HL-60 (cell line): ENCODE measurements around the gene LINGO1.

Source experiments
- DNase-seq, 2 experiments: peaks; one replicate each; pipeline ENCODE4 v3.0.0-alpha.2; 2010 to 2020; ENCODE audit warnings: low read depth in 1 of 2, low spot score in 1 of 2
- H3K27ac ChIP-seq: fragments of 250-450 bp; sonication (Bioruptor Pico); replicated peaks from 2 replicates; pipeline ENCODE4 v1.5.1; 2020; ENCODE audit warnings: mild to moderate bottlenecking, moderate library complexity
- H3K27me3 ChIP-seq: fragments of 250-450 bp; sonication (Bioruptor Pico); 2 replicates; pipeline ENCODE4 v1.5.1; 2021; ENCODE audit warnings: mild to moderate bottlenecking, moderate library complexity; ENCODE audit not compliant: insufficient read depth, poor library complexity, severe bottlenecking
- H3K4me3 ChIP-seq: replicated peaks from 2 replicates; pipeline ENCODE4 v1.5.1; 2011; ENCODE audit warnings: mild to moderate bottlenecking, control low read depth, low read length; ENCODE audit not compliant: insufficient read depth
- GABPA ChIP-seq: IDR thresholded peaks from 2 replicates; pipeline ENCODE4 v1.6.1; 2012; ENCODE audit warnings: low read depth
- POLR2AphosphoS5 ChIP-seq: IDR thresholded peaks from 2 replicates; pipeline ENCODE4 v1.6.1; 2012; ENCODE audit warnings: low read depth
- SPI1 ChIP-seq: IDR thresholded peaks from 2 replicates; pipeline ENCODE4 v1.6.1; 2012; ENCODE audit warnings: low read depth, mild to moderate bottlenecking, borderline replicate concordance
- TF ChIP-seq, protein P1 (sequence below): IDR thresholded peaks from one replicate; pipeline ENCODE4 v1.5.1; 2011; ENCODE audit warnings: low read length, control low read depth, inconsistent platforms; ENCODE audit not compliant: insufficient read depth
- TF ChIP-seq, protein P2 (sequence below): IDR thresholded peaks from 2 replicates; pipeline ENCODE4 v1.6.1; 2012; ENCODE audit warnings: low read depth; ENCODE audit not compliant: insufficient replicate concordance

The LINGO1 gene

DNA sequence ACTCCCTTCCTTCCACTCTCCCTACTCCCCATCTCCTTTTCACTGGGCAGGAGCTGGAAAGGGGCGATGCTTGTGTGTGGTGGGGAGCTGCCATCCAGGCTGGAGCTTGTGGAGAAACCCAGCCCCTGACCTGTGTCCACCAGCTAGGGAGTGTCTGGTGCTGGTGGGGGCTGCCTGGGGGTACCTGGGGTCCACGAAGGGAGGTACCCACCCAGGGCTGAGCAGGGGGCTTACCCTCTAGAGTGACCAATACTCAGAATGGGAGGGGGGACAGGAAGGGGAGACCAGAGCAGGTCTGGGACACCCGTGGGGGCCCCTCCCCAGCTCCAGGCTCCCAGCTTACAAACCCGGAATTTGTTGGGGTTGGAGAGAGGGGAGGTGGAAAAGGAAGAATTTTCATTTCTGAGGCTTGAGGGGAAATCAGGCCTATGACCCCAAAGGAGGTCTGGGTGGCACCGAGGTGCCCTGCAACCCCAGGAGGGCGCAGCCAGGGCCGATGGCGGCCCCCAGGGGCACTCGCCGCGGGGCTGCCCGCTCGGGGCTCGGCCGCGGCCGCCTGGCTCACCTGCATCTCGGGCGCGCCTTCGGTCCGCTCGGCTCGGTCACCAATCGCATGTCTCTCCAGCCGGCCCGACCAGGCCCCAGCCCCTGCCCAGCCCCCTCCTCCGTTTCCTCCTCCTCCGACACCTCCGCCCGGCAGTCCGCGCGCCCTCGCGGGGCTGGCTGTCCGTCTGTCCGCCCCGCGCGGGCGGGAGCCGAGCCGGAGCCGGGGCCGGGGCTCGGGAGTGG is 773 bp downstream of the LINGO1 start:
- TF ChIP-seq, protein P1, sequence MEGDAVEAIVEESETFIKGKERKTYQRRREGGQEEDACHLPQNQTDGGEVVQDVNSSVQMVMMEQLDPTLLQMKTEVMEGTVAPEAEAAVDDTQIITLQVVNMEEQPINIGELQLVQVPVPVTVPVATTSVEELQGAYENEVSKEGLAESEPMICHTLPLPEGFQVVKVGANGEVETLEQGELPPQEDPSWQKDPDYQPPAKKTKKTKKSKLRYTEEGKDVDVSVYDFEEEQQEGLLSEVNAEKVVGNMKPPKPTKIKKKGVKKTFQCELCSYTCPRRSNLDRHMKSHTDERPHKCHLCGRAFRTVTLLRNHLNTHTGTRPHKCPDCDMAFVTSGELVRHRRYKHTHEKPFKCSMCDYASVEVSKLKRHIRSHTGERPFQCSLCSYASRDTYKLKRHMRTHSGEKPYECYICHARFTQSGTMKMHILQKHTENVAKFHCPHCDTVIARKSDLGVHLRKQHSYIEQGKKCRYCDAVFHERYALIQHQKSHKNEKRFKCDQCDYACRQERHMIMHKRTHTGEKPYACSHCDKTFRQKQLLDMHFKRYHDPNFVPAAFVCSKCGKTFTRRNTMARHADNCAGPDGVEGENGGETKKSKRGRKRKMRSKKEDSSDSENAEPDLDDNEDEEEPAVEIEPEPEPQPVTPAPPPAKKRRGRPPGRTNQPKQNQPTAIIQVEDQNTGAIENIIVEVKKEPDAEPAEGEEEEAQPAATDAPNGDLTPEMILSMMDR: no peak
- TF ChIP-seq GABPA: no peak
- TF ChIP-seq, protein P2, sequence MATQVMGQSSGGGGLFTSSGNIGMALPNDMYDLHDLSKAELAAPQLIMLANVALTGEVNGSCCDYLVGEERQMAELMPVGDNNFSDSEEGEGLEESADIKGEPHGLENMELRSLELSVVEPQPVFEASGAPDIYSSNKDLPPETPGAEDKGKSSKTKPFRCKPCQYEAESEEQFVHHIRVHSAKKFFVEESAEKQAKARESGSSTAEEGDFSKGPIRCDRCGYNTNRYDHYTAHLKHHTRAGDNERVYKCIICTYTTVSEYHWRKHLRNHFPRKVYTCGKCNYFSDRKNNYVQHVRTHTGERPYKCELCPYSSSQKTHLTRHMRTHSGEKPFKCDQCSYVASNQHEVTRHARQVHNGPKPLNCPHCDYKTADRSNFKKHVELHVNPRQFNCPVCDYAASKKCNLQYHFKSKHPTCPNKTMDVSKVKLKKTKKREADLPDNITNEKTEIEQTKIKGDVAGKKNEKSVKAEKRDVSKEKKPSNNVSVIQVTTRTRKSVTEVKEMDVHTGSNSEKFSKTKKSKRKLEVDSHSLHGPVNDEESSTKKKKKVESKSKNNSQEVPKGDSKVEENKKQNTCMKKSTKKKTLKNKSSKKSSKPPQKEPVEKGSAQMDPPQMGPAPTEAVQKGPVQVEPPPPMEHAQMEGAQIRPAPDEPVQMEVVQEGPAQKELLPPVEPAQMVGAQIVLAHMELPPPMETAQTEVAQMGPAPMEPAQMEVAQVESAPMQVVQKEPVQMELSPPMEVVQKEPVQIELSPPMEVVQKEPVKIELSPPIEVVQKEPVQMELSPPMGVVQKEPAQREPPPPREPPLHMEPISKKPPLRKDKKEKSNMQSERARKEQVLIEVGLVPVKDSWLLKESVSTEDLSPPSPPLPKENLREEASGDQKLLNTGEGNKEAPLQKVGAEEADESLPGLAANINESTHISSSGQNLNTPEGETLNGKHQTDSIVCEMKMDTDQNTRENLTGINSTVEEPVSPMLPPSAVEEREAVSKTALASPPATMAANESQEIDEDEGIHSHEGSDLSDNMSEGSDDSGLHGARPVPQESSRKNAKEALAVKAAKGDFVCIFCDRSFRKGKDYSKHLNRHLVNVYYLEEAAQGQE: no peak
- TF ChIP-seq POLR2AphosphoS5: no peak
- TF ChIP-seq SPI1: no peak
- H3K4me3 ChIP-seq: no peak overlapping the region
- peaks cover 37% of the 10 kb centered on the region for H3K27me3 ChIP-seq
- H3K27ac ChIP-seq: no peak overlapping the region
- no peak for DNase-seq

DNA sequence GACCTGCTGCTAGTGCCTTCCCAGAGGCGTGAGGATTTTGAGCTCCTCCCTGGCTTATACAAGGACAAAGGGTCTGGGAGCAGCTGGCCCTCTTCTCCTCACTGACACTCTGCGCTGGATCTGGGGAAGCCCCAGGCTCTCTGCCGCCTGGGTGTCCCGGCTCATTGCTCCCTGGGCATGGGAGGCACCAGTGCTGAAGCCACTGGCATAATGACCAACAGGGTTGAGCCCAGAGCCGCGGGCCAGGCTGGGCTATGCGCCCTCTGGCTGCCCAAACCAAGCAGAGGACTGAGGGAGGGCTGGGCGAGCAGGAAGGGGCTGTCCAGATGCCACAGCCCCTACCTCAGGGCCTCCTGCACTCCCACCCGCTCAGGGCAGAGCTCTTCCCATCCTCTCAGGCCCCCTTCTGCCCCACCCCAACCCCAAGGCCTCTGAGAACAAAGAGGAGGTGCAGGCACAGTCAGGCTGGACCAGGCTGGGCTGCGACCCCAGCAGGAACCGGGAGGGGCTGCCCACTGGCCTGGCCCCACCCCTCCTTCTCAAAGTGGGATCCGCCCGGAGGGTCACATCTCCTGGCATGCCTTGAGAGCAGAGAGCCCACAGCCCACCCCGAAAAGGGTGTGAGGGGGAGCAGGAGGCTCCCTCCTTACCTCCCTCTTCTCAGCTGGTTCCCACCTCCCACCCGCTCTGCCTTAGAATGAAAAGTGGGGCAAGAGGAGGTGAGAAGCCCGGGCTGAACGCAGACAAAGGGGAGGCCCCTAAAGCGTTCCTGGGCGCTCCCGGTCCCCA is 1.6 kb downstream of the LINGO1 start:
- TF ChIP-seq, protein P2: no peak
- TF ChIP-seq GABPA (no peak), POLR2AphosphoS5 (no peak), SPI1 (no peak)
- TF ChIP-seq, protein P1: no peak
- peaks cover 37% of the 10 kb centered on the region for H3K27me3 ChIP-seq
- no peak for DNase-seq
- H3K4me3 ChIP-seq: no peak overlapping the region
- H3K27ac ChIP-seq: no peak overlapping the region

DNA sequence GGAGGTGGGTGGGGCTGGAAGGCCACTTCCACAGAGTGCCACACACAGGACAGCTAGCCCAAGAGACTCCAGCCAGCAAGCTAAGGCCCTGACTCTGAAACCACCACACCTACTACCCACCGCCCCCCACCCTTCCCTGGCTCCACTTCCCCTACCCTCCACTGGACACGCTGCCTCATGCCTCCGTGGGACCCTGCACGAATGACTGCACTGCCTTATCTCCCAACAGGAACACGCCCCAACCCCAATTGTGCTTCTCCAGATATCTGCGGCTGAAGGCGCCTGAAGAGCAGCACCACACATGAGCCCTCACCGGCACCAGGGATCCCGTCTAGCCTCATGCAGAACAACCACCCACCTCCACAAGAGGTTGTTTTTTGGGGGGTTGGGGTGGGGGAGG is 2.7 kb downstream of the LINGO1 start:
- no peak for TF ChIP-seq SPI1

DNA sequence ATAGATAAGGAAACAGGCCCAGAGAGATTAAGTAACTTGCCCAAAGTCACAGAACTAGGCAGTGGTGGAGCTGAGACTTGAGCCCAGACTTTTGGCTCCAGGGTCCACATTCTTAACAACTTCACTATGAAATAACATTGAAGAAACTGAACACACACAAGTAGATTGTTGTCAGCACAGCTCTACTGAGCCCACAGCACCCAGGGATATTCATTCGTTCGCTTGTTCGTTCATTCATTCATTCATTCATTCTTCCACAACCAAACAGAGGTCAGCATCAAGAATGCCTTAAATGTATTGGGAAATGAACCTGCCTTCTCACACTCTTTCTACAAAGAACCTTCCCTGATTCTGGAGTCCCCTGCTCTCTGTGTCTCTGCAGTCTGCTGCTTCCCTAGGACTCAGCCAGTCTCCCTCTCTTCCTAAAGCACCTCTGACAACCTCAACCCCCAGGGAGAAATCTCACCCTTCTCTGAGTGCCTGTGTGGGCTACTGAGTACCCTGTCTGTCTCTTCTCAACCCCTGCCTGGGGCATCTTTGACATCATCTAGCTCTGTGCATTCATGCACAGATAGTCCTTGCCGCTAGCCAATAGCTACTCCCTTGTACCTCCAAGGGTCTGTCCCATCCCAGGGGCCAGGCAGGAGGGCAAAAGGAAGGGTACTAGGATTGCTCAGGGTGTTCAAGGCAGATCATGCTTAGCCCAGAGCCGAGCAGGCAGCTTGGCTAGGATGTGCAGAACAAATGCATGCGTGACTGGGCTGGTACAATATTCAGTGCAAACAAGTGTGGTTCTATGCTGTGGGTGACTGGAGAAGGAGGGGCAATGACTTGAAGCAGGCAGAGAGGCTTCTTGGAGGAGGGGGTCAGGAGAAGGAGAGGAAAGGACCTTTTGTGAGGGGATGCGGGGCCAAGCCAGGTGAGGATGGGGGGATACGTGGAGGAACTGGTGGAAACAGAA is 3.4 kb downstream of the LINGO1 start:
- Histone ChIP-seq H3K27ac (no peak overlapping the region), H3K4me3 (no peak overlapping the region), H3K27me3 (peaks cover 30% of the 10 kb centered on the region)
- DNase-seq: no peak
- no peak for TF ChIP-seq GABPA
- TF ChIP-seq, protein P1: no peak
- TF ChIP-seq SPI1: no peak
- TF ChIP-seq, protein P2: no peak
- no peak for TF ChIP-seq POLR2AphosphoS5

More for the DNA sequence above, 2.7 kb downstream of the LINGO1 start:
- H3K4me3 ChIP-seq: no peak overlapping the region
- DNase-seq: no peak
- H3K27ac ChIP-seq: no peak overlapping the region
- H3K27me3 ChIP-seq: peaks cover 34% of the 10 kb centered on the region
